Ishikawa (cell line): ENCODE measurements around the gene IL17RA.

Experiments used
- CEBPB ChIP-seq: IDR thresholded peaks from 2 replicates; pipeline ENCODE4 v1.6.1; 2012
- CREB1 ChIP-seq: IDR thresholded peaks from 2 replicates; pipeline ENCODE4 v1.6.1; 2012; ENCODE audit warnings: low read depth
- EGR1 ChIP-seq: IDR thresholded peaks from 2 replicates; pipeline ENCODE4 v1.6.1; 2012
- EP300 ChIP-seq: IDR thresholded peaks from 2 replicates; pipeline ENCODE4 v1.6.1; 2012; ENCODE audit warnings: borderline replicate concordance
- FOXM1 ChIP-seq: IDR thresholded peaks from 2 replicates; pipeline ENCODE4 v1.6.1; 2012; ENCODE audit warnings: low read depth, borderline replicate concordance
- NFIC ChIP-seq: IDR thresholded peaks from 2 replicates; pipeline ENCODE4 v1.6.1; 2012
- RAD21 ChIP-seq: IDR thresholded peaks from 2 replicates; pipeline ENCODE4 v1.6.1; 2012; ENCODE audit warnings: low read depth
- TAF1 ChIP-seq: IDR thresholded peaks from 2 replicates; pipeline ENCODE4 v1.6.1; 2012; ENCODE audit warnings: low read depth, mild to moderate bottlenecking
- TCF12 ChIP-seq: IDR thresholded peaks from 2 replicates; pipeline ENCODE4 v1.6.1; 2012; ENCODE audit warnings: low read depth
- TEAD4 ChIP-seq: IDR thresholded peaks from 2 replicates; pipeline ENCODE4 v1.6.1; 2012
- YY1 ChIP-seq: IDR thresholded peaks from 2 replicates; pipeline ENCODE4 v1.6.1; 2012; ENCODE audit warnings: low read depth
- ZBTB7A ChIP-seq: IDR thresholded peaks from 2 replicates; pipeline ENCODE4 v1.6.1; 2012; ENCODE audit warnings: low read depth
- TF ChIP-seq, protein P1 (sequence below): IDR thresholded peaks from 2 replicates; pipeline ENCODE4 v1.6.1; 2012; ENCODE audit warnings: low read depth, mild to moderate bottlenecking
- TF ChIP-seq, protein P2 (sequence below): IDR thresholded peaks from 2 replicates; pipeline ENCODE4 v1.6.1; 2012
- TF ChIP-seq, protein P3 (sequence below): IDR thresholded peaks from 2 replicates; pipeline ENCODE4 v1.6.1; 2012

Gene IL17RA

DNA sequence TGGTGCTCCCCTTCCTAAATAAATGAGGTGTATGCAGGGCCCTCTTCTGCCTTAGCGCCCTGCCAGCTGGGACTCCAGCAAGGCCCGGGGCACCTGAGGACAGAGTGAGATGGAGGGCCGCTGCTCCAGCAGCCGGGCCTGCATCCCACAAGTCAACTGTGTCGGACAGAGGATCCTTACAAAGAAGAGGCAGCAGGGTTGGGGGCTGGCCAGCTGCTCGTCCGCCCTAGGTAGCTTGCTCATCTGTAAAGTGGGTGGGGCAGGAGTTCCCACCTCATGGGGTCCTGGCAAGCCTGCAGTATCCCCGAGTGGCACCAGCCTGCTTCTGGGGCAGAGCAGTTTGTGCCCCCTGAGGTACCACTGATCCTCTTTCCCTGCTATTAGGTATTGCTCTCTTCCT lies 28.8 kb downstream of the IL17RA start:
- TF ChIP-seq, protein P1, sequence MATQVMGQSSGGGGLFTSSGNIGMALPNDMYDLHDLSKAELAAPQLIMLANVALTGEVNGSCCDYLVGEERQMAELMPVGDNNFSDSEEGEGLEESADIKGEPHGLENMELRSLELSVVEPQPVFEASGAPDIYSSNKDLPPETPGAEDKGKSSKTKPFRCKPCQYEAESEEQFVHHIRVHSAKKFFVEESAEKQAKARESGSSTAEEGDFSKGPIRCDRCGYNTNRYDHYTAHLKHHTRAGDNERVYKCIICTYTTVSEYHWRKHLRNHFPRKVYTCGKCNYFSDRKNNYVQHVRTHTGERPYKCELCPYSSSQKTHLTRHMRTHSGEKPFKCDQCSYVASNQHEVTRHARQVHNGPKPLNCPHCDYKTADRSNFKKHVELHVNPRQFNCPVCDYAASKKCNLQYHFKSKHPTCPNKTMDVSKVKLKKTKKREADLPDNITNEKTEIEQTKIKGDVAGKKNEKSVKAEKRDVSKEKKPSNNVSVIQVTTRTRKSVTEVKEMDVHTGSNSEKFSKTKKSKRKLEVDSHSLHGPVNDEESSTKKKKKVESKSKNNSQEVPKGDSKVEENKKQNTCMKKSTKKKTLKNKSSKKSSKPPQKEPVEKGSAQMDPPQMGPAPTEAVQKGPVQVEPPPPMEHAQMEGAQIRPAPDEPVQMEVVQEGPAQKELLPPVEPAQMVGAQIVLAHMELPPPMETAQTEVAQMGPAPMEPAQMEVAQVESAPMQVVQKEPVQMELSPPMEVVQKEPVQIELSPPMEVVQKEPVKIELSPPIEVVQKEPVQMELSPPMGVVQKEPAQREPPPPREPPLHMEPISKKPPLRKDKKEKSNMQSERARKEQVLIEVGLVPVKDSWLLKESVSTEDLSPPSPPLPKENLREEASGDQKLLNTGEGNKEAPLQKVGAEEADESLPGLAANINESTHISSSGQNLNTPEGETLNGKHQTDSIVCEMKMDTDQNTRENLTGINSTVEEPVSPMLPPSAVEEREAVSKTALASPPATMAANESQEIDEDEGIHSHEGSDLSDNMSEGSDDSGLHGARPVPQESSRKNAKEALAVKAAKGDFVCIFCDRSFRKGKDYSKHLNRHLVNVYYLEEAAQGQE, result no peak
- TF ChIP-seq CREB1 (no peak), EP300 (no peak), CEBPB (no peak), RAD21 (no peak), TAF1 (no peak), YY1 (no peak), ZBTB7A (no peak), NFIC (no peak), TCF12 (no peak)
- TF ChIP-seq, protein P2, sequence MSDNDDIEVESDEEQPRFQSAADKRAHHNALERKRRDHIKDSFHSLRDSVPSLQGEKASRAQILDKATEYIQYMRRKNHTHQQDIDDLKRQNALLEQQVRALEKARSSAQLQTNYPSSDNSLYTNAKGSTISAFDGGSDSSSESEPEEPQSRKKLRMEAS, result no peak

DNA sequence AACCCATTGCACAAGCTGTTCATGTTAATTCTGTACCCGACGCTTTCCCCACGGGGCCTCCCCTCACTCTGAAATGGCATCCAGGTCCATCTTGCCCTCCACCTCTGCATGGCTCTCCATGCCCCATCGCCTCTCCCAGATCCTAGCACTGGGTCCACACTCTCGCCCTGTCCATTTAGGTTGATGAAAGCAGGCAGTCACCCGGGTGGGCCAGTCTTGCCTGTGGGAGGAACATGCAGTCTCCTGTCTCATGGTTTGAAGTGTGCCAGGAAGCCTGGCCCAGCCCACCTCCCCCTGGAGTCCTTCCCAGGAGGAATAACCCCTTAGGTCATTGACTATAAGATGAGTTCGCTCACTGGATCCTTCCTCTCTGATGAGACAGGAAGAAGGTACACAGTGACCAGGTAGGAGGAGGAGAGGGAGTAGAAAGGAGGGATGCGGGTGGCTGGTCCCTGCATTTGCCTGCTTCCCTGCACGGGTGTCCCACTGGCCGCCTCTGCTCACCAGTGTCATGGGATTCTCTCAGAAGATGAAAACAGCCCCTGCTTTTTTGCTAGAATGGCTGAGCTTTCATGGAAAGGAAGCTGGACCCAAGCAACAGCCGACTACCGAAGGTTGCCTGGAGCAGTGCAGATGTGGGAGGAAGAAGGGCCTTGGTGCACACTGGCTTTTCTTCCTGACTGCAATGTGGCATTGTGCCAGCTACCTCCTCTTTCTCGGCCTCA lies 29.5 kb downstream of the IL17RA start:
- TF ChIP-seq CEBPB, result no peak
- TF ChIP-seq, protein P1, result no peak

DNA sequence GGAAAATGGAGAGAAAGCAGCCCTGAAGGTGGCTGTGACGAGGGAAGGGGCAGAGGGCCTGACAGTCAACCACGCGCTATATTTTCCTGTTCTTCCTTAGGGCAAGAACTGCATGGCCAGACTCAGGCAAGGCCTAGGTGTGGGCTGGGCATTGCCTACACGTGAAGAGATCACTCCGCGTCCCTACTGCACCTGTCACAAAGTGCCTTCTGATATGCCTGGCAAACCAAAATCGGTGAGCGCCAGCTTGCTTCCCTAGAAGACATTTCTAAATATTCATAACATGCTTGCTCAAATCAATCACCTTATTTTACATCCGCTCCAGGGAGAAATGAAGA lies 30.1 kb downstream of the IL17RA start:
- TF ChIP-seq ZBTB7A, result no peak
- no peak for TF ChIP-seq EGR1
- no peak for TF ChIP-seq TCF12
- TF ChIP-seq RAD21, result no peak
- TF ChIP-seq, protein P1, result no peak
- TF ChIP-seq NFIC, result no peak
- TF ChIP-seq, protein P3, sequence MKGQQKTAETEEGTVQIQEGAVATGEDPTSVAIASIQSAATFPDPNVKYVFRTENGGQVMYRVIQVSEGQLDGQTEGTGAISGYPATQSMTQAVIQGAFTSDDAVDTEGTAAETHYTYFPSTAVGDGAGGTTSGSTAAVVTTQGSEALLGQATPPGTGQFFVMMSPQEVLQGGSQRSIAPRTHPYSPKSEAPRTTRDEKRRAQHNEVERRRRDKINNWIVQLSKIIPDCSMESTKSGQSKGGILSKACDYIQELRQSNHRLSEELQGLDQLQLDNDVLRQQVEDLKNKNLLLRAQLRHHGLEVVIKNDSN, result no peak
- TF ChIP-seq CEBPB, result no peak
- no peak for TF ChIP-seq TEAD4
- TF ChIP-seq CREB1, result no peak
- no peak for TF ChIP-seq TAF1
- TF ChIP-seq YY1, result no peak
- TF ChIP-seq EP300, result no peak
- TF ChIP-seq, protein P2, result no peak
- TF ChIP-seq FOXM1, result no peak

DNA sequence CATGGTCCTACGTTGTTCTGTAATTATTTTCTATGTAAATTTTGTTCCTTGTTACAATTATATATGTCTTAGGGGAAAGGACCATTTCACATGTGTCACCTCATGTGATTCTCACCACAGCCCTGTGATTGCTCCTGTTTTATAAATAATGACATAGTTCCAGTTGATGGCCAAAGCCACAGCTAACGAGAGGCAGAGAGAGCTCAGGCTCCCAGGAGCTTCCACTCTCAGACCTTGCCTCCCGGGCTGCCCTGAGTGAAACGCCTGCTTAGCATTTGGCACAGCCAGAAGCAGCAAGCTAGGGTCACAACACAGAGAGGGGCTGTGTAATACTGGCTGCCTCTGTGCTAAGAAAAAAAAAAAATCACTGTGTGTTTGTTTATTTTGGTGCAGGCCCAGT lies 30.4 kb downstream of the IL17RA start:
- TF ChIP-seq NFIC (no peak), ZBTB7A (no peak), CREB1 (no peak), CEBPB (no peak), TEAD4 (no peak), EGR1 (no peak), FOXM1 (no peak), TCF12 (no peak), RAD21 (no peak), TAF1 (no peak), EP300 (no peak)
- TF ChIP-seq, protein P2, result no peak
- TF ChIP-seq, protein P1, result no peak
